Measurements from ENCODE around the gene MEX3A. TPM values are rescaled to one million over a fixed set of nuclear protein-coding genes. Genes with fewer than 3 reads are reported as not detected.
A peak's percentile ranks its signal among the peaks of the same experiment; 100 is the strongest.

Gene MEX3A
- total RNA-seq, 1 donor from 2014 or later: 0.24 TPM

DNA sequence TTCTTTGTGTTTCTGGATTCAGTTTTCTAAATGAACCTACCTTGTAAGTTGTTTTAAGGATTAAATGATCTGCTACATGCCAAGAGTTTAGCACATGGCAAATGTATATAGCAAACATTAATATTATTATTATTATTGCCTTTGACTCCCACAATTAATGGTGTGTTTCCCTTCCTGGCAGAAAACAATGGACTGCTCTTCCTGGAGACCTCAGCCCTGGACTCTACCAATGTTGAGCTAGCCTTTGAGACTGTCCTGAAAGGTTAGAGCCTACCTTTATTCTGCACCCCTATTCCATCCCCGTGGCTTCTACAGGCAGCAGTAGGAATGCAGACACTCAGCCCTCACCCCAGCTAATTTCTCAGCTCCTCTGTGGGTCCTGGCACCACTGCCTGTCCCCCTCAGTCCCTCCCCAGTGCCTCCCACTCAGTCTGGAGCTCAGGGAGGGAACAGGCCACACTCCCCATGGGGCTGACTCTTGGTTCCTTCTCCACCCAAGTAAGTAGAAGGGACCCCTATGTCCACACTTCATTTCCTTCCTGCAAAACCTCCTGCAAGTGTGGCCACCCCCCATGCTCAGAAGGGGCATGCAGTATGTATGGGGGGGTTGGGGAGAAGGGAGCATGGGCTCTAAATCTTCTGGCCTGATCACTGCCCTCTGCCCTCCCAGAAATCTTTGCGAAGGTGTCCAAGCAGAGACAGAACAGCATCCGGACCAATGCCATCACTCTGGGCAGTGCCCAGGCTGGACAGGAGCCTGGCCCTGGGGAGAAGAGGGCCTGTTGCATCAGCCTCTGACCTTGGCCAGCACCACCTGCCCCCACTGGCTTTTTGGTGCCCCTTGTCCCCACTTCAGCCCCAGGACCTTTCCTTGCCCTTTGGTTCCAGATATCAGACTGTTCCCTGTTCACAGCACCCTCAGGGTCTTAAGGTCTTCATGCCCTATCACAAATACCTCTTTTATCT is 12.5 kb downstream of the MEX3A start:
- intact Hi-C loops (cut with DNase I): no loop called here
- DNase-seq (ENCODE audit: missing footprints) (no peak), ATAC-seq (no peak)

DNA sequence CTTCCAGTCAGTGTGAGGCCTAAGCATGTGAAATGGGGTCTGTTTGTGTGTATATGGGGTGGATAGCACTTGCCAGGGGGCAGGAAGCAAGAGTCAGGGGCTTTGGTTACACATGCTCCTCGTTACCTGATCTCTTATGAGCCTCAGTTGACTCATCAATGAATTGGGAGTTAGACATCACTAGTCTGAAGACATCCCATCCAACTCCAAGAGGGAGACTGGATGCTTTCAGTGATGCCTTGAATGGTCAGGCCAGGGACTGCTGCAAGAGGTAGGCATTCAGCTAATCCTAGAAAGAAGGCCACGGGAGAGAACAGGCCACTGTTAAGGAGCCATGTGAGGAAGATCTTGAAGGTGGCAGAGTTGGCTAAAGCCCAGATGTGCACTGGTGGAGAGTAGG is 15.0 kb downstream of the MEX3A start:
- intact Hi-C loops (cut with DNase I): no loop called here
- DNase-seq (ENCODE audit: missing footprints) (no peak), ATAC-seq (no peak)

DNA sequence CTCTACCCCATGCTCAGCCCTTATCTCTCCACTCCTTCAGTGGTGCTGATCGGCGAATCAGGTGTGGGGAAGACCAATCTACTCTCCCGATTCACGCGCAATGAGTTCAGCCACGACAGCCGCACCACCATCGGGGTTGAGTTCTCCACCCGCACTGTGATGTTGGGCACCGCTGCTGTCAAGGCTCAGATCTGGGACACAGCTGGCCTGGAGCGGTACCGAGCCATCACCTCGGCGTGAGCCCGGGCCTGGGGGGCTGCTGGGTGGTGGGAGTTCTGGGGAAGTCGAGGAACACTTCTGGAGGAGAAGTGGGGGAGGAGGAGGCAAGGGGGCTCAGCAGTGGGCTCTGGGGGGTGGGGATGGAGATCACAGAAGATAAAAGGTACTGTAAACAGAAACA is 16.4 kb downstream of the MEX3A start:
- intact Hi-C loops (cut with DNase I): no loop called here
- ATAC-seq (no peak), DNase-seq (ENCODE audit: missing footprints) (no peak)

DNA sequence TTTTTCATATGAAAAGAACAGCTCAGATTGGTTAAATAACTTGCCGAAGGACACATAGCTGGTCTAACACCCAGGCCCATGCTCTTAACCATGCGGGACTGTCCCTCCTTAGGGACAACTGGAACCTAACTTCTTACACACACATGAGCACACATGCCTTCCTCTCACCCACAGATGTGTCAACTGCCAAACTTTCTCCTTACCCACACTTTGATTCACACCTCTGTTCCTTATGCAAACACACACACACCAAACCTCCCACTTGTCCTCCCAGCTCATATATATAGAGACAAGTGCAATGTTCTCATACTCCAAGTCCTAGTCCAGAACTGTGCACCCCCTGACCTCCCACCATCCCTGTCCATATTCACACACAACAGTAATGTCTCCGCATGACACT is 17.1 kb downstream of the MEX3A start:
- no peak for ATAC-seq
- DNase-seq (ENCODE audit: missing footprints): no peak
- intact Hi-C loops (cut with DNase I): no loop called here

DNA sequence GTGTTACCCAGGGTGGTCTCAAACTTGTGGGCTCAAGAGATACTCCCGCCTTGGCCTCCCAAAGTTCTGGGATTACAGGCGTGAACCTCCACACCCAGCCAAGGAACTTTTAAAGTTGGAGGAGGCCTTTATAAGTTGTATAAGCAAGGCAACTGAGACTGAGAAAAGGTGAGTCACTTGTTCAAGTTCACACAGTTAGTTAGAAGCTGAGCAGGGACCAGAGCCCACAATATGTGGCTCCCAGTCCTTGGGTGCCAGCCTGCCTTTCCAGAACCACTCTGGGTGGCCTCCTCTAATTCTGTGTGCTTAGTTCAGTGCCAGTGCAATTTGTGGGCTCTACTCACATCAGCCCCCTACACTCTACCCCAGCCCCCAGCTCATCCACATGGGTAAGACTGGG is 17.6 kb downstream of the MEX3A start:
- no peak for ATAC-seq
- no peak for DNase-seq (ENCODE audit: missing footprints)
- intact Hi-C loops (cut with DNase I): no loop called here

DNA sequence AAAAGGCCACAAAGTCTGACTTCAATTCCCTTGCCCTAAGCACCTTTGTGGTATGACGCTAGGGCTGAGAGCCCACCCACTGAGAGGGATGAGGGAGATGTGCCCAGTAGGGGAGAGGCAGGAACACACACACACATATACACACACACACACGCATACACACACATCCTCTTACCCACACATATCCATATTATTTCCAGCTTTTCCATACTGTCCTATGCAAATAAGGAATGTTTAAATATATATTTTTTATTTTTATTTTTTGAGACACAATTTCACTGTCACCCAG is 18.3 kb downstream of the MEX3A start:
- ATAC-seq (no peak), DNase-seq (ENCODE audit: missing footprints) (no peak)
- intact Hi-C loops (cut with DNase I): no loop called here

DNA sequence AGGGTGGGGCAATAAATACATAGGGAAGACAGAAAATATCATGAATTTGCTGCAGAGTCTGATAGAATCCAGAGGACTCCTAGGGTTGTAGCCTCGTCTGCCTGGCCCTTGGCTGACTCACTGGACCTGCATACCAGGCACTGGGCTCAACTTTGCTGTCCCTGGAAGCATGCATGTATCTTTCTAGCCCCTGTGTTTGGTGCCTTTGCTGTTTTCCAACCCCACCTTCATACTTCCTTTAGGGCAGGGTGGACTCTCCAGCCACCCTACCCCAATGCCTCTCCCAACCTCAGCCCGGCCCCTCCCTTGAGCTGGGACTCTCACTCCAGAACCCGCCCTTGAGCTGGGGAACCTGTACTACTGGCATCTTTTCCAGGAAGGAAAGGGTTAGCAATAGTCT is 20.1 kb downstream of the MEX3A start:
- intact Hi-C loops (cut with DNase I): no loop called here
- ATAC-seq: no peak

DNA sequence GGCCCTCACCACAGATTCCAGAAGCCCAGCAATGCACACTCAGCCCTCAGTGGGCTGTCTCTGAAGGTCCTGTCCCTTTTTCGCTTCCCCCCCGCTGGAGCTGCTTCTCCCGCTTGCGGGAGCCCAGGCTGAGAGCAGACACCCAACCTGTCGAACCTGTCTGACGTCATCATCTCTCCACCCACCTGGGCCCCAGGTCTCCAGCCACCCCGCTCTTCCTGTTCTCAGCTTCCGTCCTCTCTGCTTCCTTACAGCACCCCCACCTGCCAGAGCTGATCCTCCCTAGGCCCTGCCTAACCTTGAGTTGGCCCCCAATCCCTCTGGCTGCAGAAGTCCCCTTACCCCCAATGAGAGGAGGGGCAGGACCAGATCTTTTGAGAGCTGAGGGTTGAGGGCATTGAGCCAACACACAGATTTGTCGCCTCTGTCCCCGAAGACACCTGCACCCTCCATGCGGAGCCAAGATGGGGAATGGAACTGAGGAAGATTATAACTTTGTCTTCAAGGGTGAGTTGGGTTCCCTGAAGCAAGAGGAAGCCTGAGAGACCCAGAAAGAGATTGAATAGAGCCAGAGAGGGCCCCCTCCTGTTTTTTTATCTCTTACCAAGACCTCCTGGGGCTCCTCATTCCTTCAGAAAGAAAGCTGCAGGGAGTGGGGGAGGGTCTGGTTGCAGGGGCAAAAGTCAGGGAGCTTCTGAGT is 21.2 kb downstream of the MEX3A start, which contains the start of gene RAB25:
Gene RAB25, plus strand, starts transcription at position 224 of the 700 bp plus-strand sequence. Its CDS starts 241 bp downstream, at position 465.
- ATAC-seq: no peak
- intact Hi-C loops (cut with DNase I): no loop called here
- DNase-seq (ENCODE audit: missing footprints): no peak

More for the DNA sequence above, 20.1 kb downstream of the MEX3A start:
- DNase-seq (ENCODE audit: missing footprints): no peak

DNA sequence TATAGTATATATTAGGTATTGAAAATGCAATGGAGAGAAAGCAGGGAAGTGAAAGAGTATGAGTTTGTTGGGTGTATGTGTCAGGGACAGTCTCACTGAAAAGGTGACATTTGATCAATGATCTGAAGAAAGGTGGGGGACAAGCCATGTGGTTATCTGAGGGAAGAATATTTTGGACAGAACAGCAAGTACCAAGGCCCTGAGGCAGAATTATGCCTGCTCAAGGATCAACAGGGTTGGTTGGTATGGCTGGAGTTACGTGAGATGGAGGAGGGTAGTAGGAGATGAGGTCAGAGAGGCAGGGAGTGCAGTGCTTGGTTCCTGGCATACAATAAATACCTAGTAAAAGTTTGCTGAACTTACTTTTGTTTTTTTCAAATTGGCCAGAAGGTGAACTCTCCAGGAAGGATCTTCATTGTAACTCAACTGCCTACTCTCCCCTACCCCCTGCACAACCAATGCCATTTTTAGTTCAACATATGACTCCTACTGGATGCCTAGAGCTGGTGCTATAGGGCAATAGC is 25.9 kb downstream of the MEX3A start:
- intact Hi-C loops (cut with DNase I): no loop called here
- DNase-seq (ENCODE audit: missing footprints) (no peak), ATAC-seq (no peak)

DNA sequence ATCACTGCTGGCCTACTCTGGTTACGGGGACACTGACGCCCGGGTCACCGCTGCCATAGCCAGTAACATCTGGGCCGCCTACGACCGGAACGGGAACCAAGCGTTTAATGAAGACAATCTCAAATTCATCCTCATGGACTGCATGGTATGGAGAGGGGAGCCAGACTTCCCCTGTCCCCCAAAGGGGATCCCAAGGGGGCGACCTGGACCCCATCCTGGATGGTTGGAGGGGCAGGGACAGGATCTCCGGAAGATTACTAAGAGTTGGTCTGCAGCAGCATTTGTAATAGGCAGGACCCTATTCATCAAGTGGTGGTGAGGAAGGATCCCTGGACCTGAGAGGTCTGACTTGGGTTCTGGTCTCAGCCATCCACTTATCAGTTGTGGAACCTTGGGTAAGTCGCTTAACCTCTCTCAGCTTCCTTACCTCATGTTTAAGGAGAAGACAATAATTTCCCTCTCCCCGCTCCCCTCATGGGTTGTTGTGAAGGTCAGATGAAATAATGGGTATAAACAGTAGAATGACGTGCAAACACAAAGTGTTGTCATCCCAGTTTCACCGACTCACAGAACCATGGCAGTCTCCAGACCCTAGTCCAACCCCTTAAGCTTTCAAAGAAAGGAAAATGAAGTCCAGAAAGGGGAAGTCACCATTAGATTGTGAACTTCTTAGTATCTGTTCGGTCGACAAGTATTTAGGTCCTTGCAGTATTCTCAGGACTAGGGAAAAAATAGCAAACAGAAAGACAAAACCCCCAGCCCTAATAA is 26.8 kb downstream of the MEX3A start:
- ATAC-seq: no peak
- DNase-seq (ENCODE audit: missing footprints): no peak
- intact Hi-C loops (cut with DNase I): no loop called here

DNA sequence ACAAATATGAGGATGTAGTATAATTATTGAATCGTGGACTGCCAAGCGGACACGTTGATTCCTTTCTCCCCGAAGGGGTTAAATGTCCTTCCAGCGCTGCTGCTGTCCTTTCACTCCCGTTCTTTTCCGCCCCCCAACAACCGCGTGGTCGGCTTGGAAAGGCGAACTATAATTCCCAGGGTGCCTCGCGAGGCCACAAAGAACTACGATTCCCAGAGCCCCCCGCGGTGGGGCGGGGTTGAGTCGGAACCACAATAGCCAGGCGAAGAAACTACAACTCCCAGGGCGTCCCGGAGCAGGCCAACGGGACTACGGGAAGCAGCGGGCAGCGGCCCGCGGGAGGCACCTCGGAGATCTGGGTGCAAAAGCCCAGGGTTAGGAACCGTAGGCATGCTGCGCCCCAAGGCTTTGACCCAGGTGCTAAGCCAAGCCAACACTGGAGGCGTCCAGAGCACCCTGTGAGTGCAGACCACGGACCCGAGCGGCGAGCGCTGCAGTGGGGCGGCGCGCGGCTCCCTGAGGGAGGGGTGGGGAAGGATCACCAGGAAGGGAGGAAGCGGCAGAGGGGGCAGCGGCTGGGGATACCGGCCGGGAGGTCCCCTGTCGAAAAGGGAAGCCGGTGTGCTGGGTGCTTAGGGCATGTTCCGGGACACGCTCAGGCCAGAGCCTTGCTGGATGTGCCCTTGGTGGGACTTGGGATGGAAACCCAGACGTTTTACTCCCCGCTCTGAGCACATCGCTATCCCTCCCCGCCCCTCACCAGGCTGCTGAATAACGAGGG is 27.6 kb downstream of the MEX3A start, which contains the start of gene LAMTOR2:
Gene LAMTOR2, plus strand, starts transcription at position 283 of the 781 bp plus-strand sequence. Its CDS starts 108 bp downstream, at position 391.
- intact Hi-C loops (cut with DNase I): loop anchor here (5.0 kb wide), 1 partner anchor 122 kb away; the partner anchor contains the start of gene KHDC4
- ATAC-seq: peak; percentile 92
- peak; percentile 99 for DNase-seq (ENCODE audit: missing footprints)

DNA sequence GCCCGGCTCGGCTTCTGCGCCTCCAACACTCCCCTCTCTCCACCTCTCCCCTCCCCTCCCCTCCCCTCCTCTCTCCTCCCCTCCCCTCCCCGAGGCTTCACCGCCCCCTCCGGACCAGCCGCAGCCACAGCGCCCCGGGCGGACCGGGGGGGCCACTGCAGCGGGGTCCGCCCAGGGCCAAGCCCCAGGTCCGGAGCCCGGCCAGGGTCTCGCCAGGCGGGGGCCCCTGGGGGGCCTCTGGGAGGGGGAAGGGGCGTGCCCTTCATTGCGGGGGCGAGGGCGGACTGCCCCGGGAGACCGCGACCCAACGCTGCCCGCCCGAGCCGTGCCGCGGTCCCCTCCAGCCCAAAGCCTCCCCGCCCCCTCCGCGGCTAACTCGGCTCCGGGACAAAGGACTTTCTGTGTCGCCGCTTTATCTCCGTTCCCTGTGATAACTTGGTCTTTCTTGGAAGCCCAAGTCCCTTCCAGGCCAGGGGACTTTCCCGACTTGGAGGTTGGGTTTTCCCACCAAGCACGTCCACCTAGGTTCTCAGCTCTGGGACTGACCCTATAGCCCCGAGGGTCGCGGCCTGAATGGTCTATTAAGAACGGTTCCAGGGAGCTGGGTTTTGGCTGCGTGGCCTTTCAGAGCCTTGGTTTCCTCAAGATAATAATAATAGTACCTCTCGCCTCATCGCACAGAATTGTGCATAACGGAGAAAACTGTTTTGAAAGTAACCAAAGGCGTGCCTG is 28.3 kb downstream of the MEX3A start, which contains the start of gene UBQLN4:
Gene UBQLN4, minus strand, starts transcription at position 31 of the 732 bp plus-strand sequence. CDS start 97 bp downstream, outside the sequence.
- intact Hi-C loops (cut with DNase I): loop anchor here (1.0 to 5.0 kb wide), 3 partner anchors 33 to 194 kb away; partner anchors contain the start of genes KHDC4 and SSR2
- ATAC-seq: peak; percentile 85
- DNase-seq (ENCODE audit: missing footprints): peak; percentile 92

DNA sequence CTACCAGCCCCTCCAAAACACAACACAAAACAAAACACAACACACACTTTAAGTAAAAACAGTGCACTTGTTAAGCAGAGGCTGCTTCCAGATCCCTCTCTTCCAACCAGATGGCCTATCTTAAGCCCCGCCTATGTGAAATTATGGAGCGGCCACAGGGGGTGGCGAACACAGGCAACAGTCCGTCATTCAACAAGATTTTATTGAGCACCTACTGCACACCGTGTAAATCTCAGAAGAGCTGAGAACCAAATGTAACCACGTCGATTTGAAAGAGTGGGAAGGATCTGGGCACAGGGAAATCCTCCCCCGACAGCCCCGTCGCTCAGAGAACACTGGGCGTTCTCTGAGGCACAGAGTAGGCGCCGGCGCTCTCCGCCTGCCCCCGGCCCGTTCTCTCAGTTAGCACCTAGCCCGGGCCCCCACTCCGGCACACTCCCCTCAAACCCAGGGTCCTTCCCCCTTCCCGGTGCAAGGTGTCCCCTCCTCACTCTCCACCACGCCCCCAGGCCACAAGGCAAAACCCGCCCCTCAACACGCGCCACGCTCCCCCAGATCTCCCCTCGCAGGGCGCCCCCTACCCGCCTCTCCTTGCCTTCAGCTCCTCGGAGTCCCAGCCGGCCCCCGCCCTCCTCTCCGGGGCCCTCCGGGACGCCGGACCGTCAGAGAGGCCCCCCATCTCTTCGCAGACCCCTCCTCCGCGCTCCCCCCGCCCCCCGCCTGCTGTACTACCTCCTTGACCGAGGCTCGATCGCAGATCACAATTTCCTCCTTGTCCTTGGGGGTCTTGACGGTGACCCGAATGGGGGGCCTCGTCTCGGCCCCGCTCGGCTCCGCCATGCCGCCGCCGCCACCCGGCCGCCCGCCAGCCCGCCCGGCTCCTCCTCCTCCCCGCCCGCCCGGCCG is 29.1 kb downstream of the MEX3A start:
- peak; percentile 83 for DNase-seq (ENCODE audit: missing footprints)
- intact Hi-C loops (cut with DNase I): loop anchor here (1.0 to 5.0 kb wide), 3 partner anchors 32 to 193 kb away; partner anchors contain the start of genes KHDC4 and SSR2

DNA sequence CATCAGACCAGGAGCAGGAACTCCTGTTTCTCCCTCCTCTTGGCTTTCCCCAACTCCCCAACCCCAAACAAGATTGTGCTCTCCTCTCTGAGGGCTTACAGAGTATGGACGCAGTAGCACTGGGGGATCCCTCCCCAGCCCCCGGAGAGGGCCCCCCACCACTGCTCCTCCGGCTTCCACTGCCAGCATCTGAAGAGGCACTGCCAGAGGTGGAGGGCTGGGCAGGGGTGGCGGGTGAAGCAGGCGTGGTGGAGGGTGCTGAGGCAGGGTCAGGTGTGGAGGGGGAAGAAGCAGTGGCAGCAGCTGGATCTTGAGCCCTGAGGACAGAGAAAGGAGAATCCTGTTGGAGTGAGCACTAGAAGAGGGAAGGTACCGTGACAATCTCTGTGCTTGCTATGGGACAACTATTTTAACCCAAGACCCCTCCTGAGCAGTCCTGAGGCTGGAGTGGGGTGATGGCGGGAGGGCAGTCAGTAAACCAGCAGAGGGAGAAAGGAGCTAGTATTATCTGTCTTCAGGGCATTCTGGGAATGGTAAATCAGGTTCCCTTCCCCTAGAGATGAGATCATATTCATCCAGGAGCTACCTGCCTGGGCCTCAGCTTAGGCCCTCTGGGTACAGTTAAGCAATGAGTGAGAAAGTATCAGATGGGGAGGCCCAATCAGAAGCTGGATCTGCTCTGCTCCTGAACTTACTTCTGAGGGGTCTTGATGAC is 31.1 kb downstream of the MEX3A start:
- ATAC-seq (no peak), DNase-seq (ENCODE audit: missing footprints) (no peak)
- intact Hi-C loops (cut with DNase I): loop anchor here (5.0 kb wide), 1 partner anchor 119 kb away; the partner anchor contains the start of gene KHDC4

More for the DNA sequence above, 29.1 kb downstream of the MEX3A start:
- no peak for ATAC-seq

DNA sequence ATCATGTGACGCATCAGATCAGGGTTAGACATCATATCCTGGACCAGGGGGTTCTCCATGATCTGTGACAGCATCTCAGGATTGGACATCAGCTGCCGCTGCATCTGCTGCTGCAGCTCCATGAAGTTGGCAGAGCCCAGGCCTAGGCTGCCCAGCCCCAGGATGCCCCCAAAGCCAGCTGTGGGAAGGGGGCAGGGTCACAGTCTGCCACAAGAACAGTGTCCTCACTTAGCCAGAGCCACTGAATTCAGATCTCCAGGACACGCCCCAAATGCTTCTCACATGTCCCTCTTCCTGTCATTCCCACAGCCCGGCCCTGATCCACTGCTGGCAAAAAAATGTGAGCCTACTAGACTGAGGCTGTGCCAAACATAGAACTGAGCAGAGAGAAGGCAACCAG is 31.9 kb downstream of the MEX3A start:
- ATAC-seq (no peak), DNase-seq (ENCODE audit: missing footprints) (no peak)
- intact Hi-C loops (cut with DNase I): loop anchor here (5.0 kb wide), 1 partner anchor 118 kb away; the partner anchor contains the start of gene KHDC4
